ELR (cell line): ENCODE data around the gene MYOM1.

Experiments
- DNase-seq: peaks from one replicate; pipeline ENCODE4 v3.0.0-alpha.2; 2015; ENCODE audit warnings: low read depth

The MYOM1 gene

DNA sequence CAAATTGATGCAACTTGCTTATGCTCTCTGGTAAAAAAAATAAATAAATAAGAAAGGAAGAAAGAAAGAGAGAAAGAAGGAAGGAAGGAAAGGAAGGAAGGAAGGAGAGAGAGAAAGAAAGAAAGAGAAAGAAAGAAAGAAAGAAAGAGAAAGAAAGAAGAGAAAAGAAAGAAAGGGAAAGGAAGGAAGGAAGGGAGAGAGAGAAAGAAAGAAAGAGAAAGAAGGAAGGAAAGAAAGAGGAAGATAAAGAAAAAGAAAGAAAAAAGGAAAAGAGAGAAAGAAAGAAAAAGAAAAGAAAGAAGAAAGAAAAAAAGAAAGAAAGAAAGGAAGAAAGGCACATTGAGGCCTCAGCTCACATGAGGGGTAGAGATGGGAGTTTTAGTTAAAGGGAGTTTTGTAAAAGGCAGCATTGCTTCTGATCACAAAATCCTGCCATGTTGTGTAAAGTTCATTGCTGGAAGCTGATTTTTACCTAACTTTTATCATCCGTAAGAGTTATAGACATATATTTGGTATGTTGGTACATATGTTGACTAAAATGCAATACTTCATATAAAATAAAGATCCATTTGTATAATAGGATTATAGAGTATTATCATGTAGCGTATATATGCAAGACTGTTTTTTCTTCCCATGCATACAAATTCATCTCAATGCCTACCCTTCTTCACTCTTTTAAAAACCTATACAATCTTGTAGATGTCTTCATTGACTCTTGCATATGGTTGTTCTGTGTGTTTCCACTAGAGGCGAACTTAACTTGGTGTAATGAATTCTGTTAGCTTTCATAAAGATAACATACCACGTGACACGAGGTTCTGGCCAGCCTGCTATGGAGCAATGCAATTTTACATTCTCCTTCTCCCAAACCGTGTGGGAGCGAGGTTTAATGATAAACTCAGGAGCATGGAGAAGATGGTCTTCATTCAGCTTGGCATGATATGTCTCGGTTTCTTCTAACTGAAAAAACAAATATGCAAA is 32.8 kb downstream of the MYOM1 start:
- DNase-seq, result peak; percentile 39

DNA sequence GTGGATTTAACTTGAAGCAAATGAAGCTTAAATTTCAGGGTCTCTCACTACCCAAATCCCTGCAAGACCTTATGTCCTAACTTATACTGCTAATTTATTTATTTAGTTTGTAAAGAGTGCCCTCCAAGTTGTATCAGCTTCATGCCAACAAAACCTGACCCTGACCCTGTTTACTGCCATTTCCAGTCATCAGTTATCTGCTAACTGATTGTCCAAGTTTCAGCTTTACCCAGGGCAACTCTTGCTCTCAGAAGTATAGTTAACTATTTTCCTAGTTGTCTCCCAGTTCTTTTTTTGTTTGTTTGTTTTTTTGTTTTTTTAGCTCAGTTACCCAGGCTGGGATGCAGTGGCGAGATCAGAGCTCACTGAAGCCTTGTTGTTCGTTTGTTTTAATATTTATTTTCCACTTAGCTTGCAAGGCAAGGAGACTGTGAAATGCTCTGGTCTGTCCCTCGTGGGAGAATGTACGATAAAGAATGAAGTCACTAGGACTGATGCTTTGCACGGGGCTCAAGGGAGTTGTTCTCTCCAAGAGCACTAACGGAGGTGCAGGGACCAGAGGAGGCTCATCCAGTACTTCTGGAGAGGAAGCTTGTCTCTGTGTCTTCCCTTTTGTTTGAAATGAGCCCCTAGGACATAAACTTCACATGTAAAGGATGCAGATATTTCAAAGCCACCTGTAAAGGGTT is 35.3 kb downstream of the MYOM1 start:
- no peak for DNase-seq

DNA sequence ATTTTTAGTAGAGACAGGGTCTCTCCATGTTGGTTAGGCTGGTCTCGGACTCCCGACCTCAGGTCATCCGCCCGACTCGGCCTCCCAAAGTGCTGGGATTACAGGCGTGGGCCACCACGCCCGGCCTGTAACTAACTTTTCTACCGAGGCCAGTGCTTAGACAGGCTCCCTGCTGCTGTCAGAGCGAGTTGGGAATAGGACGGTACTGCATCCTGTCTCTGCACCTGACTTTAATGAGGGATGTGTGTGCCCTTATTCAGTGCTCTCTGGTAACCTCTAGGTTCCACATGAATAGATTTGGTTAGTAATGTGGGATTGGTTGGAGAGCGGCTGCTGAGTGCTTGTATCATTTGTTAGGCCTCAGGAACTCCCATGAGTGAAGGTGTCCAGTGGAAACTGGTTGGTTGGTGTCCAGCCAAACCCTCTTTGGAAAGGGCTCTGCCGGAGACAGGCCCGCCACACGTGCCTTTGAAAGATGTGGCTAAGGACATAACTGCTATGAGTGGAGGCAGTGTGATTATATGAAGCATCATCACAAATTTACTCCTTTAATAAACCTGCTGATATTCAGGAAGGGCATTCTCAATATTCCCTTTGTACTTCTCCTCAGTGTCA is 36.6 kb downstream of the MYOM1 start:
- no peak for DNase-seq

DNA sequence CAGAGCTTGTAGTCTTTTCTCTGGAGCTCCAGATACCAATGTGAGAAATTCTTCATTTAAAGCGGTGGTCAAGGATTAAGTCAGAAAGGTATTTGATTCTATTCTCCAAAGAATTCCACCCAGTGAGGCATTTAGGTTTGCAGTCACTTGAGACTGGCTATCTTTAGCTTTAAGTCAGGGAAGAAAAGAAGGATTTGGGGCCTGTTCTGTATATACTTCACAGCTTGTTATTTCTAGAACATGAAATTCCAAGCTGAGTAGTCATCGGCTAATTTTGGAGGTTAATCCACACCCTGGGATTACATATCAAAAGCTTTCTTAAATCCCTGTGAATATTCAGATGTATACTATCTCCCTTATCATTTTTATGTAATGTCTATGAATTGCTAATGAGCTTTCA is 39.4 kb downstream of the MYOM1 start:
- DNase-seq, result peak; percentile 4

DNA sequence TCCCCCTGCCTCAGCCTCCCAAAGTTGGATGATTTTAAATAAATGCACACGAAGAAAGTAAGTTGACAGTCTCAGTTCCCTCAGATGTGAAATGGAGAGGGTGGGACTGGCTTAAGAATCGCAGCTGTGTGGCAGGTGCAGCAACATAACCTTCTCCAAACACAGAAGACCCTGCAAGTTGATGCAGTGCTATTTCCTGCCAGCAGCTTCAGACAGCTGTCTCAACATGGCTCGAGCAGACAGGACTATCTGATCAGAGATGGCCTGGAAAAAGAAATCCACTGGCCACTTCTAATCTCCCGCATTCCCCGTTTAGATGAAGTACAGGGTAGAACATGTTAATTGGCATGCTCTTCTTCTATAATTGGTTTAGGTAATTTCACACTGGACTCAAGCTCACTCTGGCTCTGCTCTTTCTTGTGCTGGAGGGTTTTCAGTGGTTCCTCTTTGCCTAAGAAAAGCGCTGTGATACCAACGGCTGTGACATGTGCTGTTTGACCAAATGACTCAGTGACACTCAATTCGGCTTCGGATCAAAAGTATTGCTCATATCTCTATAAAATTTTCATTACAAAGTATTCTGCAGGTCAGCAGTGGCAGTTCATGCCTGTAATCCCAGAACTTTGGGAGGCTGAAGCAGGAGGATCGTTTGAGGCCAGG is 40.2 kb downstream of the MYOM1 start:
- no peak for DNase-seq

DNA sequence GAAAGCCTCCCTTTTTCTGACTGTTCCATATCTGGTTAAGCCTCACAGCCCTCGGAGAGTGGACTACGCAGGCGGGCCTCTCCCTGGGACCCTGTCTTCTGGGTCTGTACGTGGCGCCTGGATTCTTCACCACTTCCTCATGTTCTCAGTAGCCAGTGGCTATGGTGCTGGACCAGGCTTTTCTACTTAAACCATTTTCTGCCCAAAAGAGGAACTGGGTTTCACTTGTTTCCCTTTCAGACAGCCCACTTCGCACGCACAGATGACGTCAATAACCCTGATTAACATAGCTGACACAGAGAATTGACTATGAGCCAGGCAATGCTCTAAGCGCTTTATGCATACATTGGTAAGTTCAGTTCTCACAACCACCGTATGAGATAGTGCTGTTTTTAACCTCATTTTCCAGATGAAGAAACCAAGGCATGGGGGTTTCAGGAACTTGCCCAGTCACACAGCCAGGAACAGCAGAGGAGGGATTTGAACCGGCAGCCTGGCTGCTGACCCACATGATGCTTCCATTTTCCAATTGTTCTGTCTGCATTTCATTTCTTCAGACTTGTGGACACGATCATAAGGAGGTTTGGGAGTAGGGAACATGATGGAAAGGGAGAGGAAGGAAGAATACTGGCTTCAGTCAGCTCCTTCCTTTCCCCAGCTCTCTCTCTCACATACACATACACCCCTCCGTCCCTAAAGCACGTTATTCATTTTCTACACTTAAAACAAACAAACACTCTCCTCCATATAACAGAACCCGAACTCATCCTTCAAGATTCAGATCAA is 41.7 kb downstream of the MYOM1 start:
- DNase-seq, result no peak

DNA sequence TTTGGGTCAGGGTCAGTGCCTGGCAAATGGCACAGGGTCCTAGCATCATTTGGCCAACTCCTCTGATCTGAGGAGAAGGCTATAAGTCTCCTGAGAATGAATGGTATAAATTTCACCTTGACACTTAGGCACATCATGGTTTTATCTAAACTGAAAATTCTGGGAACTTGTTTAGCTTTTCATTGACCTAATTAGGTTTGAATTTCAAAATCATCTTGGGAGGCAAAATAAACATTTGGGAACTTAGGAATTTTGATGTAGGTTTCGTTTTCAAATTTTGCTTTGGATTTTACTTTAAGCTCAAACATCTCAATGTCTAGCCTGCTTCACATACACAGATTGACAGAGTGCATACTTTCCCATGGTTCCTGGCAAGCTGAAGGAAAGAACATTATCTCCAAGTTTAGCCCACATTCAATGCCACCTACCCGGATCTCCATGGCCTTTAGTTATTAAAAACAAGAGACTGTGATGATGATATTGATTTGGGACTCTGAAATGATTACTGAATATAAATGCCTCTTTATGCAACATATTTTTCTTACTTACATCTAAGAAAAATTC is 44.5 kb downstream of the MYOM1 start:
- DNase-seq, result no peak

DNA sequence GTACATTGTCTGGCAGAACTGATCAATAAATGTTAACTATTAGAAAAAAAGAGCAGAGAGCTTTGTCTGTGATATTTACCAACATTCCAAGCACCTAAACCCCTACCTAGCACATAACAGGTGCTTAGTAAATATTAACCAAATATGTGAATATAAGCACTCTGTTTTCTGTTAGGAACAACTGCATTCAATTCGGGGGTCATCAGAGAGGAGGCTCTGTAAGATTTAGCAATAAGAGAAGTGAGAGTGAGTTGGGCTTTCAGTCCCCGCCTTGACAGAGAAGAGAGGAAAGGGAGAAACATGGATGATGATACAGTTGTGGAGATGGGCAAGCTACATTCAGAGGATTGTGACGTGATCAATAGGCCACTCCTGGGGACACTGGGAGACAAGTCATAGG is 47.7 kb downstream of the MYOM1 start:
- no peak for DNase-seq

DNA sequence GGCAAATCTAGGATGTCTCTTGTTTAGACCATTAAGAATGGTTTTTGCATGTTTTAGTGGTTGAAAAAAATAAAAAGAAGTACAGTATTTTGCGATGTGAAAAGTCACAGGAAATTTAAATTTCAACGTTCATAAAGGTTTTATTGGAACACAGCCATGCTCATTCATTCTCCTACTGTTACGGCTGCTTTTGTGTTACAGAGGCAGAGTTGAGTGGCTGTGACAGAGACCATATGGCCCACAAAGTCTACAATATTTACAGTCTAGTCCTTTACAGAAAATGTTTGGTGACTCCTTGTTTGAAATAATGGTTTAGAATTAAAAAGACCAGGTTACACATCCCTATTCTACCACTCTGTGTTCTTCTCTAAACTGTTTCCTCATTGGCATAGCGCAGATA is 48.1 kb downstream of the MYOM1 start:
- no peak for DNase-seq

DNA sequence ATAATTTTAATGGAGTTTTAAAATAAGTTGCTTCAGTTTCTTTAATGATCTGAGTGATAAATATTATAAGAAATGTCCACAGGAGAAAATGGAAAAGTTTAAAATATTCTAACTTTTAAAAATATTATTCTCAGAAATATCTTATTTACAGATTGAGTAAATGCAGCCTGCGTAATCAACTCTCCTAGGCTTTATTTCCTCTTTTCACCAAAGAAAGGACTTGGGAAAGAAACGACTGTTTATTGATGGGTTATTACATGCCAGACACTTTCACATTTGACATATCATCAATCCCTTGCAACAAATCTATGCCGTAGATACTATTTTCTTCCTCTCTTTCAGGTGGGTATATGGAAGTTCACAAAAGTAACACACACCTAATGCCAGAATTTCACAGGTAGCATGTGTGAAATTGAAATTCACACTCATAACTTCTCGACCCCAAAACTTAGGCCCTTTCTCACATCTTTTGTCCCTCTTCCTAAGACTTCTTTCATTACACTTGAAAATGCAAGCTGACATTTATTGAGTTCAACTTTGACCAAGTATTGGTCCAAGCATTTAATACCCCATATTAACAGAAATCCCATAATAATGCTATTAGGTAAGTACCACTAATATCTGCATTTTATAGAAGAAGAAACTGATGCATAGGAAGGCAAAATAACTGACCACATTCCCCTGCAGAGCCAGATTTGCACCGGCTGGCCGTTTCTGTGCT is 49.2 kb downstream of the MYOM1 start:
- no peak for DNase-seq

DNA sequence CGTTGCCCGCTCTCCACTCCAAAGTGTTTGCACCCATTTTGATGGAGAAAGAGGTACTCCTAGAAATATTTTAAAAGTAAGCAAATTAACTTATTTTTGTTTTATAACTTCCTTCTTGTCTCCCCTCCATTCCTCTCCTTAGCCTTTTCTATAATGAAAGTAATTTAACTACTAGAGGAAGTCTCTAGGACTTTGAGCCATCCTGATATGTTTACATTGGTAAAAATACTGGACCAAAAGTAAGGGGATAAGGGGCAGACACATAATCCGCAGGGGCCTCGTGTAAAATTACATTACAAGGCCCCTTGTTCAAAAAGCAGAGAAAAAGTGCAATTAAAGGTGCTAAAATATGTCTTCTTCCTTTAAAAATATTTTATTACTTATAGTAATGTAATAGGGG is 55.4 kb downstream of the MYOM1 start:
- no peak for DNase-seq

DNA sequence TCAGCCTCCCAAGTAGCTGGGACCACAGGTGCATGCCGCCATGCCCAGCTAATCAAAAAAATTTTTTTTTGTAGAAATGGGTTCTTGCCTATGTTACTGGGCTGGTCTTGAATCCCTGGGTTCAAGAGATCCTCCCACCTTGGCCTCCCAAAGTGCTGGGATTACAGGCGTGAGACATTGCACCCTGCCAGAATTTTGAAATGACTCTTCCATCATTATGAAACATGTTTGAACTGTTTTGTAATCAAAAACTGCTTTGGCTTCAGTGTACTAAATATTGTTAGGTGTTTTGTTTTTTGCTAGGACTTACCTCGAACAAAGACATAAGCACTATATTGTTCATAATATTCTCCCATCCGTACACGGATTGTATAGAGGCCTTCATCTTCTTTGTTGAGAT is 55.8 kb downstream of the MYOM1 start:
- no peak for DNase-seq

DNA sequence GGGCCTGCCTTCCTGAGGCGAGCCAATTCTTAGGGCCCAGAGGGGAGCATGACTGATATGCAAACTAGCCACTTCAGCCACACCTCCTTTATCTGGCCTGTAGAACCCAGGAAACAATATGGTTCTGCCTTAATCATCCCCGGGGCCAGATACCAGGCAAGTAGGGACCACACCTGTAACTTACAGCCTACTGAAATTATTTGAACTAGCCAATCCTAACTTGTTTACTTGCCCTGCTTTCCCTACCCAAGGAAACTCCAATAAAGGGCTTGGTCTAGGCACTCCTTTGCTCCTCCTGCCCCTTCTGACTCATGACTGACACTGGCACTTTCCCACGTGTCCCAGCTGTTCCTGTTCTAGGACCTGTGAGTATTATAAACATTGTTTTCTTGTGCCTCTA is 57.6 kb downstream of the MYOM1 start:
- peak; percentile 37 for DNase-seq

DNA sequence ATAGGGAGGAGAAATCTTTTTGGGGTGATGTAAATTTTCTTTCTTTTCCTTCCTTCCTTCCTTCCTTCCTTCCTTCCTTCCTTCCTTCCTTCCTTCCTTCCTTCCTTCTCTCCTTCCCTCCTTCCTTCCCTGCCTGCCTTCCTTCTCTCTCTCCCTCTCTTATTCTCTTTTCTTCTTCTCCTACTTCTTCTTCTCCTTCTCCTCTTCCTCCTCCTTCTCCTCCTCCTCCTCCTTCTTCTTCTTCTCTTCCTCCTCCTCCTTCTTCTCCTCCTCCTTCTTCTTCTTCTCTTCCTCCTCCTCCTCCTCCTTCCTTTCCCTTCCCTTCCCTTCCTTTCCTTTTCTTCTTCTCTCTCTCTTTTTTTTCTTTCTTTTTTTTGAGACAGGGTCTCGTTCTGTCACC is 59.9 kb downstream of the MYOM1 start:
- no peak for DNase-seq

DNA sequence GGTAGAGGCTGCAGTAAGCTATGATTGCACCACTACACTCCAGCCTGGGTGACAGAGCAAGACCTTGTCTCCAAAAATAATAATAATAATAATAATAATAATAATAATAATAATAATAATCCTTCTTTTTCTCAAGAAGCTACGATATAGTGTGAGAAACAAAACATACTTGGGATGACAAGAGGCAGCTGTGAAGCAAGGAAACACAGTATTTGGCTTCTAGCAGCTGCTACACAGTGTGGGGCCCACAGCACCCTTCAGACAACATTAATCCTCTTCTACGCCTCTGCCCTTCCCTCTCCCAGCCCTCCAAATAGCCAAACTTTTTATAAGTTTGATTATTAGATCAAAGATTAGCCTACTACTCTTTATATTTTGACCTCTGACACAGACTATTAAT is 62.2 kb downstream of the MYOM1 start:
- DNase-seq, result no peak

DNA sequence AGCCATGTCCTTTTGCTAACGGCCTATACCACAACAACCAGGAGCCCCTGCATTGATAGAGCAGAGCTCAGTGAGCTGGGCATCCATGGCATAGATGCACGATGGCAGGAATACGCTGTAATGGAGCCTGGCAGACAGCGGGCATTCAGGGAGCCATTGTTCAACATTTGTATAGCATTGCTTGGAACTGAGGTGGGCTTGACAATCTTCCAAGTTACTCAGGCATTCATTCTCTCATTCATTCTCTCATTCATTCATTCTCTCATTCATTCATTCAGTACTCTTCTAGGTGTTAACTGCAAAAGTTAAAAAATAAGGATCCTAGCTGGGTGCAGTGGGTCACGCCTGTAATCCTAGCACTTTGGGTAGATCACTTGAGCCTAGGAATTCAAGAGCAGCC is 62.7 kb downstream of the MYOM1 start:
- no peak for DNase-seq

DNA sequence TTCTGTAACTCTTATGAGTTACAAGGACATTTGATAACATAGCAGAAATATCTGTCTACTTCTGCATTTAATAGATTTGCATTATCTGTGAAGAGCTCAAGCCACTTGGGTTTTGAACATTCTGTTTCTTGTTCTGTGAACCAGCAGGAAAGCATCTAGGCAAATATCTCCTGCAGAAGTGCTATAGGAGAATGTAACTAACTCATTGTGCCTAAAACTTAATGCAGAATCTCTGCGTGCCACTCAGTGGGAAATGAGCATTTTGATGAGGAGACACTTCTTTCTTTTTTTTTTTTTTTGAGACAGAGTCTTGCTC is 63.5 kb downstream of the MYOM1 start:
- no peak for DNase-seq

DNA sequence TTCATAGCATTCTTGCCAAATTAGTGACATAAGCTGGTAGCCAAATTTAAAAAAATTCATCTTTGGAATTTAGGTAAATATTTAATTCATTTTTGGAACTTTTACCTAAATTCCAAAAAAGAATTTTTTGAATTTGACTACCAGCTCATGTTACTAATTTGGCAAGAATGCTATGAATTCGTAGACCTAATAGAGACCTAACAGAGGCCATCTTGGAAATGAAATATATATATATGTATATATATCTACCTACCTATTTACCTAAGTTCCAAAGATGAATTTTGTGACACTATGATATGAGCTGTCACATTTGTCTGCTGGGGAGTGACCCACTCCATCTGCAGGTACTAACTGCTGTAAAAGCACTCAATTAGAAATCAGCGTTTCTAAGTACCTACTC is 65.6 kb downstream of the MYOM1 start:
- DNase-seq, result no peak

DNA sequence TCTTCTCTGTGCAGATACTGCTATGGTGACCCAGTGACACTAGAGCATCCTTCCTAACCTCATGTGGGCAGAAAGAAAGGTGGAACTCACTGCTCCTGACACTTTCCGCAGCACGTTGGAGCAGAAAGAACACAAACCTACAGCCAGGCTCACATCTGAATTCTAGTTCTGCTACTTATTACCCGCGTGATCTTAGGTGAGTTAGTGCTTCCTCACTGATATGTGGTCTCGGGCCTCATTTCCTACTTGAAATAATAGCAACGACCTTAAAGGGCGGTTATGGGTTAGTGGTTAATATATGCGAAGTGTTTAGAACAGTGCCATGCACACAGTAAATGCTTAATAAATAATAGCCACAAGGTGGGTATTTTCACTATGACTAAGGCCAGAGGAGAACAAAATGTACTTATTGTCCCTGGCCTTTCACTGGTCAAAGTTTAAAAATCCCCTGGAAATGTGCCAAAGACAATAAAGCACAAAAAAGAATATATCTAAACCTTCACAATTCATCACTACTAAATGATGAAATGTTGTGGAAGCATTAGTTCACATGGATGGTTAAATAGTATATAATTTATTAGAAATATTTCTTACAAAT is 66.6 kb downstream of the MYOM1 start:
- no peak for DNase-seq

DNA sequence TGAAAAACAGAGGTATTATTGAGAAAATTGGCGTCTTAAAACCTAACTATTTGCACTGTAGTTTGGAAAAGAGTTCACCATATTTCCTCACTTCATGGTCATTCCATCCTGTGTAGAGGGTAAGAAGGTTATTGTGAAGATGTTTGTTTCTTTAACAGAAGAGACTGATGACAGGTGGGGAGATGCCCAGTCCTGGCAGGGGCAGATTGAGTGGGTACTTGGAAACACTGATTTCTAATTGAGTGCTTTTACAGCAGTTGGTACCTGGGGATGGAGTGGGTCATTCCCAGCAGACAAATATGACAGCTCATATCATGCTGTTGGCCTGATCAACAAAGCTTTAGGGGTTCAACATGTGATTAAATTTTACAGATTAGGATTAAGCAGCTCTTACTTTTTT is 67.5 kb downstream of the MYOM1 start:
- DNase-seq, result no peak
